Panc1 (cell line): ENCODE measurements around the gene MTA3. TPM values are rescaled to one million over a fixed set of nuclear protein-coding genes. Genes with fewer than 3 reads are reported as not detected.

Experiments
- ATAC-seq: fragments of 200-7000 bp; cut with Tn5 transposase; 2 replicates; pipeline ENCODE4 v1.9.1; 2020; ENCODE audit warnings: mild to moderate bottlenecking, moderate library complexity
- BruUV-seq: library from RNA; stranded (reverse); fragments of 400-500 nt; replicated peaks from 2 replicates; lab custom pipeline; 2021; lab: Mats Ljungman, UMichigan
- CTCF ChIA-PET: fragments of 300-600 bp; sonication (Branson Sonifier 250); formaldehyde crosslinking; loops from one replicate; lab custom pipeline; 2022; ENCODE audit warnings: antibody characterized with exemption; lab: Charles Lee
- POLR2A ChIA-PET: fragments of 300-600 bp; sonication (Branson Sonifier 250); formaldehyde crosslinking; loops from one replicate; lab custom pipeline; 2022; ENCODE audit warnings: antibody characterized with exemption; lab: Charles Lee
- DNase-seq: peaks from one replicate; pipeline ENCODE4 v3.0.0-alpha.2; 2010; ENCODE audit warnings: low read depth, low spot score
- H3K27ac ChIP-seq: 2 replicates; pipeline ENCODE4 v1.5.1; 2011; ENCODE audit warnings: mild to moderate bottlenecking, low read length, inconsistent platforms
- H3K27me3 ChIP-seq: fragments of 200-500 bp; sonication (Bioruptor generic); 2 replicates; pipeline ENCODE4 v1.6.0; 2014; ENCODE audit warnings: low read length, inconsistent platforms; ENCODE audit not compliant: control insufficient read depth, insufficient read depth
- H3K36me3 ChIP-seq: fragments of 200-500 bp; sonication (Bioruptor generic); 2 replicates; pipeline ENCODE4 v1.5.1; 2014; ENCODE audit warnings: inconsistent platforms, mild to moderate bottlenecking, low read length, moderate library complexity; ENCODE audit not compliant: control insufficient read depth, insufficient read depth
- H3K4me1 ChIP-seq: 2 replicates; pipeline ENCODE4 v1.5.1; 2011; ENCODE audit warnings: inconsistent platforms, mild to moderate bottlenecking, low read length, moderate library complexity; ENCODE audit not compliant: control insufficient read depth, insufficient read depth
- H3K4me3 ChIP-seq, 2 experiments: 2 replicates each; pipeline ENCODE4 v1.5.1; 2011 to 2012; ENCODE audit warnings: low read depth in 2 of 2, low read length in 2 of 2, mild to moderate bottlenecking in 2 of 2, inconsistent platforms in 1 of 2, moderate library complexity in 1 of 2
- H3K9me3 ChIP-seq: fragments of 200-500 bp; sonication (Bioruptor generic); 2 replicates; pipeline ENCODE4 v1.5.1; 2014; ENCODE audit warnings: low read depth, mild to moderate bottlenecking, inconsistent platforms, low read length, moderate library complexity; ENCODE audit not compliant: control insufficient read depth, insufficient read depth
- POLR2AphosphoS5 ChIP-seq: IDR thresholded peaks from 2 replicates; pipeline ENCODE4 v1.6.1; 2012; ENCODE audit warnings: mild to moderate bottlenecking, low read depth, low read length, moderate library complexity
- SIN3A ChIP-seq: IDR thresholded peaks from 2 replicates; pipeline ENCODE4 v1.6.1; 2012; ENCODE audit warnings: low read depth, mild to moderate bottlenecking, low read length, moderate library complexity, borderline replicate concordance; ENCODE audit not compliant: insufficient read depth
- TCF7L2 ChIP-seq: IDR thresholded peaks from 2 replicates; pipeline ENCODE4 v1.6.1; 2011; ENCODE audit warnings: mild to moderate bottlenecking, low read depth, low read length, inconsistent platforms
- in situ Hi-C: cut with HindIII; loops from 2 replicates; pipeline ENCODE4 v1.10.0; 2016; ENCODE audit warnings: low sequenced_read_pairs, low pct_unique_long_range_greater_than_20kb
- intact Hi-C: fragments of 100-400 bp; cut with micrococcal nuclease; formaldehyde crosslinking; loops from one replicate; pipeline ENCODE4 v1.10.0; 2022; ENCODE audit not compliant: unreplicated experiment
- total RNA-seq: library from RNA; stranded (reverse); gene quantifications from one replicate; pipeline ENCODE4 v1.2.1, GENCODE V29; 2021; ENCODE audit not compliant: unreplicated experiment
- TF ChIP-seq, protein P1 (sequence below), 2 experiments: IDR thresholded peaks; 2 replicates each; pipeline ENCODE4 v1.6.1; 2011 to 2012; ENCODE audit warnings: low read depth in 2 of 2, control low read depth in 1 of 2, low read length in 1 of 2, mild to moderate bottlenecking in 1 of 2, moderate library complexity in 1 of 2; ENCODE audit not compliant: insufficient read depth in 1 of 2
- TF ChIP-seq, protein P2 (sequence below): fragments of 450-650 bp; IDR thresholded peaks from 2 replicates; pipeline ENCODE4 v1.5.1; 2017; ENCODE audit warnings: mild to moderate bottlenecking

The MTA3 gene
- total RNA-seq, 1 experiment from 2014 or later = 65.6 TPM

DNA sequence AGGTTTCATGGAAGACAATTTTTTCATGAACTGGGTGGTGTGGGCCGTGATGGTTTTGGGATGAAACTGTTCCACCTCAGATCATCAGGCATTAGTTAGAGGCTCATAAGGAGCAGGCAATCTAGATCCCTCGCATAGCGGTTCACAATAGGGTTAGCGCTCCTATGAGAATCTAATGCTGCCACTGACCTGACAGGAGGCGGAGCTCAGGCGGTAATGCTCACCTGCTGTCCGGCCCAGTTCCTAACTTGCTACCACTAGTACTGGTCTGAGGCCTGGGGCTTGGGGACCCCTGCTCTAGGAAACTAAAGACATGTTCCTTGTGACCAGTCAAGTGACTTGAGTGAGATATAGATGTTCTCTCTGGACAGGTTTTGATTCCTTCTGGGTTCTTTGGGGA is 146.3 kb downstream of the MTA3 start:
- ChIA-PET CTCF (no interaction called here), POLR2A (no interaction called here)
- no TSS peak for BruUV-seq
- no peaks in the 10 kb centered on the region for H3K27me3 ChIP-seq
- in situ Hi-C loops (no loop called here), intact Hi-C loops (no loop called here)
- ATAC-seq (no peak), DNase-seq (no peak)
- H3K27ac ChIP-seq = no peak overlapping the region
- no peaks in the 10 kb centered on the region for H3K4me1 ChIP-seq
- H3K4me3 ChIP-seq = no peak overlapping the region
- H3K36me3 ChIP-seq = peaks cover under 1% of the 10 kb centered on the region; the same call in 1 of the 2 replicates
- no peaks in the 10 kb centered on the region for H3K9me3 ChIP-seq
- peak; percentile 22; the same call in 1 of the 2 replicates for TF ChIP-seq POLR2AphosphoS5
- TF ChIP-seq TCF7L2 = no peak

GRCh38 chr2:42721898-42722297 is 153.5 kb downstream of the MTA3 start:
- Histone ChIP-seq H3K9me3 (no peaks in the 10 kb centered on the region), H3K4me1 (no peaks in the 10 kb centered on the region), H3K27me3 (no peaks in the 10 kb centered on the region), H3K36me3 (no peaks in the 10 kb centered on the region), H3K27ac (no peak overlapping the region), H3K4me3 (no peak overlapping the region)
- DNase-seq = no peak
- intact Hi-C loops = no loop called here
- in situ Hi-C loops = no loop called here
- no TSS peak for BruUV-seq
- CTCF ChIA-PET = no interaction called here
- ATAC-seq = no peak
- POLR2A ChIA-PET = no interaction called here
- TF ChIP-seq POLR2AphosphoS5 (no peak), SIN3A (no peak), TCF7L2 (no peak)
- TF ChIP-seq, protein P1, sequence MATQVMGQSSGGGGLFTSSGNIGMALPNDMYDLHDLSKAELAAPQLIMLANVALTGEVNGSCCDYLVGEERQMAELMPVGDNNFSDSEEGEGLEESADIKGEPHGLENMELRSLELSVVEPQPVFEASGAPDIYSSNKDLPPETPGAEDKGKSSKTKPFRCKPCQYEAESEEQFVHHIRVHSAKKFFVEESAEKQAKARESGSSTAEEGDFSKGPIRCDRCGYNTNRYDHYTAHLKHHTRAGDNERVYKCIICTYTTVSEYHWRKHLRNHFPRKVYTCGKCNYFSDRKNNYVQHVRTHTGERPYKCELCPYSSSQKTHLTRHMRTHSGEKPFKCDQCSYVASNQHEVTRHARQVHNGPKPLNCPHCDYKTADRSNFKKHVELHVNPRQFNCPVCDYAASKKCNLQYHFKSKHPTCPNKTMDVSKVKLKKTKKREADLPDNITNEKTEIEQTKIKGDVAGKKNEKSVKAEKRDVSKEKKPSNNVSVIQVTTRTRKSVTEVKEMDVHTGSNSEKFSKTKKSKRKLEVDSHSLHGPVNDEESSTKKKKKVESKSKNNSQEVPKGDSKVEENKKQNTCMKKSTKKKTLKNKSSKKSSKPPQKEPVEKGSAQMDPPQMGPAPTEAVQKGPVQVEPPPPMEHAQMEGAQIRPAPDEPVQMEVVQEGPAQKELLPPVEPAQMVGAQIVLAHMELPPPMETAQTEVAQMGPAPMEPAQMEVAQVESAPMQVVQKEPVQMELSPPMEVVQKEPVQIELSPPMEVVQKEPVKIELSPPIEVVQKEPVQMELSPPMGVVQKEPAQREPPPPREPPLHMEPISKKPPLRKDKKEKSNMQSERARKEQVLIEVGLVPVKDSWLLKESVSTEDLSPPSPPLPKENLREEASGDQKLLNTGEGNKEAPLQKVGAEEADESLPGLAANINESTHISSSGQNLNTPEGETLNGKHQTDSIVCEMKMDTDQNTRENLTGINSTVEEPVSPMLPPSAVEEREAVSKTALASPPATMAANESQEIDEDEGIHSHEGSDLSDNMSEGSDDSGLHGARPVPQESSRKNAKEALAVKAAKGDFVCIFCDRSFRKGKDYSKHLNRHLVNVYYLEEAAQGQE (IDR thresholded peaks at IDR 0.05; ENCODE audit: insufficient read depth in 1 of 2, low read depth in 2 of 2, low read length in 1 of 2) = no peak
- TF ChIP-seq, protein P2, sequence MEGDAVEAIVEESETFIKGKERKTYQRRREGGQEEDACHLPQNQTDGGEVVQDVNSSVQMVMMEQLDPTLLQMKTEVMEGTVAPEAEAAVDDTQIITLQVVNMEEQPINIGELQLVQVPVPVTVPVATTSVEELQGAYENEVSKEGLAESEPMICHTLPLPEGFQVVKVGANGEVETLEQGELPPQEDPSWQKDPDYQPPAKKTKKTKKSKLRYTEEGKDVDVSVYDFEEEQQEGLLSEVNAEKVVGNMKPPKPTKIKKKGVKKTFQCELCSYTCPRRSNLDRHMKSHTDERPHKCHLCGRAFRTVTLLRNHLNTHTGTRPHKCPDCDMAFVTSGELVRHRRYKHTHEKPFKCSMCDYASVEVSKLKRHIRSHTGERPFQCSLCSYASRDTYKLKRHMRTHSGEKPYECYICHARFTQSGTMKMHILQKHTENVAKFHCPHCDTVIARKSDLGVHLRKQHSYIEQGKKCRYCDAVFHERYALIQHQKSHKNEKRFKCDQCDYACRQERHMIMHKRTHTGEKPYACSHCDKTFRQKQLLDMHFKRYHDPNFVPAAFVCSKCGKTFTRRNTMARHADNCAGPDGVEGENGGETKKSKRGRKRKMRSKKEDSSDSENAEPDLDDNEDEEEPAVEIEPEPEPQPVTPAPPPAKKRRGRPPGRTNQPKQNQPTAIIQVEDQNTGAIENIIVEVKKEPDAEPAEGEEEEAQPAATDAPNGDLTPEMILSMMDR = no peak

GRCh38 chr2:42722320-42723190 is 154.1 kb downstream of the MTA3 start:
- POLR2A ChIA-PET = no interaction called here
- Histone ChIP-seq H3K9me3 (no peaks in the 10 kb centered on the region), H3K27me3 (no peaks in the 10 kb centered on the region), H3K4me3 (no peak overlapping the region), H3K36me3 (no peaks in the 10 kb centered on the region), H3K4me1 (no peaks in the 10 kb centered on the region), H3K27ac (no peak overlapping the region)
- CTCF ChIA-PET = no interaction called here
- in situ Hi-C loops = no loop called here
- no peak for DNase-seq
- TF ChIP-seq, protein P1 (IDR thresholded peaks at IDR 0.05; ENCODE audit: insufficient read depth in 1 of 2, low read depth in 2 of 2, low read length in 1 of 2) = no peak
- TF ChIP-seq, protein P2 = no peak
- TF ChIP-seq SIN3A (no peak), TCF7L2 (no peak), POLR2AphosphoS5 (no peak)
- ATAC-seq = no peak
- BruUV-seq = no TSS peak
- intact Hi-C loops = no loop called here
